Measurements from ENCODE around the gene SIPA1L3.
"Not testable (repeated sequence)": the region's sequence is repeated elsewhere in the genome, so short reads cannot be mapped to it uniquely, and the experiment has no call there.

Gene SIPA1L3

GRCh38 chr19:38216785-38217641 lies 310.0 kb downstream of the SIPA1L3 start:
- no peak for DNase-seq

- DNase-seq = no peak
Observed at GRCh38 chr19:38218204-38218603, 311.2 kb downstream of the SIPA1L3 start.

GRCh38 chr19:38219221-38219620 lies 312.2 kb downstream of the SIPA1L3 start:
- DNase-seq = no peak

DNA sequence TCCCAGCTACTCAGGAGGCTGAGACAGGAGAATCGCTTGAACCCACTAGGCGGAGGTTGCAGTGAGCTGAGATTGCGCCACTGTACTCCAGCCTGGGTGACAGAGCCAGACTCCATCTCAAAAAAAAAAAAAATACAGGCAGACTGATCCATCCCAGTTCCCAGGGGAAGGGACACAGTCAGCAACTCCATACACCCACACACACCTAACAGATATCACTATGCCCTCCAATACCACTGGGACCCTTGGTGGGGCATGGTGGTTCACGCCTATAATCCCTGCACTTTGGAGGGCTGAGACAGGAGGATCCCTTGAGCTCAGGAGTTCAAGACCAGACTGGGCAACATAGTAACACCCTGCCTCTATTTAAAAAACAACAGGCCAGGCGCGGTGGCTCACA lies 314.4 kb downstream of the SIPA1L3 start:
- DNase-seq = no peak

DNA sequence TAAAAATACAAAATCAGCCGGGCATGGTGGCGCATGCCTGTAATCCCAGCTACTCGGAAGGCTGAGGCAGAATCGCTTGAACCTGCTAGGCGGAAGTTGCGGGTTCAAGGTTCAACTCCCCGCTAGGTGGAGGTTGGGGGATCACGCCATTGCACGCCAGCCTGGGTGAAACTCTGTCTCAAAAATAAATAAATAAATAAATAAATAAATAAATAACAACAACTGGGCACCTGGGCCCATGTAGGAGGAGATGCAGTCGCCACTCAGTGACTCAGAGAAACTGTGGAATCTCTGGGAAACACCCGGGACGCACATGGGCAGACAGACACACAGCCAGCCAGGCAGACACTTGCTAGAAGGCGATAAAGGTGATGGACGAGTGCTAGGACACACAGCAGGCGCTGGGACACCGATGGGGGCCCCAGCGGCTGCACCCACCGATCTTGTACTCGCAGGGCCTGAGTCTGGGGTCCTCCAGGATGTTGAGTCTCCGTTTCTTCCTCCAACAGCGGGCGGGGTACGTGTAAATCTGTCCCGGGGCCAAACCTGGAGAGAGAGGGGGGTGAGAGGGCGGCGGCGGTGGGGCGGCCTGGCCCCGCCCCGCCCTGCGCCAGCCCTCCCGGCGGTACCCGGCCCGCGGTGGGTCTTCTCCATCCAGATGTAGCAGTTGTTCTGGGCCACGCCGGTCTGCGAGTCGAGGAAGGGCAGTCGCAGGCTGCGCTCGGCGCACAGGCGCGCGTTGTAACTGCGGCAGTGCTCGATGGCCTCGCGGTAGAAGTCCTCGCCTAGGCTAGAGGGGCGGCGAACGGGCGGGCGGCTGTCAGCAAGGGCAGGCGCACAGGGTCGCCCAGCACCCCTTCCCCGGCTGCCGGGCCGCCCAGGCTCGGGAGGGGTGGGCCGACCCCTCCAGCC lies 315.2 kb downstream of the SIPA1L3 start:
- DNase-seq = no peak

- DNase-seq = no peak
Observed at GRCh38 chr19:38223119-38223523, 316.1 kb downstream of the SIPA1L3 start.

DNA sequence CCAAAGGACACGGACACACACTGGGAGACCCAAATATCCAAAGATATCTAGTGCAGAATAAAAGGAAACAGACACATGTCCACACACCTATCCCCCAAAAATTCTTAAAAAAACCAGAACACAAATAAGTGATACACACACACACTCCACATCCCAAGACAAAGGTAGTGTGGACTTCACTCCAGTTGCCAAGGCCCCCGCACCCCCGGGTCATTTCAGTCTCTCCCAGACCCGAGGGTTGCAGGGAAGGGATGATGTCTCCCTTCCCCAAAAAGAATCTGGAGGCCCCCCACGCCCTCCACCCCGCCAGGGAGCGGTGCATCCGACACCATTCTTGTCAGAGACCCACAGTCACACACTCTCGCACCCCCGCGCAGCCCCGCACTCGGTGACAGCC lies 316.6 kb downstream of the SIPA1L3 start:
- DNase-seq = no peak

GRCh38 chr19:38224014-38224862 lies 317.2 kb downstream of the SIPA1L3 start, which contains the start of gene DPF1:
Gene DPF1 (minus strand): TSS chr19:38224222. CDS start chr19:38224142, 80 bp downstream.
- peak; percentile 74 to 81 for DNase-seq

GRCh38 chr19:38224863-38225218 lies 317.8 kb downstream of the SIPA1L3 start:
- not testable (repeated sequence) for DNase-seq

DNA sequence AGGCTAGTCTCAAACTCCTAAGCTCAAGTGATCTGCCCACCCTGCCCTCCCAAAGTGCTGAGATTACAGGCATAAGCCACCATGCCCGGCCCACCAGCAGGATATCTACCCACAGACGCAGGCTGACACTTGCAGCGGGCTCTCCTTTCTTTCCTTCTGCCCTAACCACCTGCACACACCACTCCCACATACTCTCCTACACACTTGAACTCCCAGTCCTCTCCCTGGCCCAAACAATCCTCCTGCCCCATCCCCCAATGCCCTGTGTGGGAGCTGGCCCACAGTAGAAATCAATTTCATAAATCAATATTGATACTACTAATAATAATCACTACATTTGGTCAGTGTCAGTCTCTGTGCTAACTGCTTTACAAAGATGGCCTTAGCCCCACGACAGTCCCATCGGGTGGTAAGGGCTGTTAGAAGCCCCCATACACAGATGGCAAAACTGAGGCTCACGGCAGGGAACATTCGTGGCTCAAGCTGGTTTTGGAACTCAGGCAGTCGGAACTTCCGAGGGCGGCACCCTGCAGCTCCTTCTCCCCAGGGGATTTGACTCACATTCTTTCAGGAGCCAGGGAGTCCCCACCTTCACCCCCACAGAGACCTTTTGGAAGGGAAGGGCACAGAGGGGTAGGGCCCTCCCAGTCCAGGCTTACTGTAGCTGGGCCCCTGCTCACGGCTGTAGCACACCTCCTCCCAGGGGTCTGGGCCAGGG lies 320.4 kb downstream of the SIPA1L3 start:
- DNase-seq = no peak

GRCh38 chr19:38228005-38228377 lies 321.0 kb downstream of the SIPA1L3 start:
- no peak for DNase-seq

DNA sequence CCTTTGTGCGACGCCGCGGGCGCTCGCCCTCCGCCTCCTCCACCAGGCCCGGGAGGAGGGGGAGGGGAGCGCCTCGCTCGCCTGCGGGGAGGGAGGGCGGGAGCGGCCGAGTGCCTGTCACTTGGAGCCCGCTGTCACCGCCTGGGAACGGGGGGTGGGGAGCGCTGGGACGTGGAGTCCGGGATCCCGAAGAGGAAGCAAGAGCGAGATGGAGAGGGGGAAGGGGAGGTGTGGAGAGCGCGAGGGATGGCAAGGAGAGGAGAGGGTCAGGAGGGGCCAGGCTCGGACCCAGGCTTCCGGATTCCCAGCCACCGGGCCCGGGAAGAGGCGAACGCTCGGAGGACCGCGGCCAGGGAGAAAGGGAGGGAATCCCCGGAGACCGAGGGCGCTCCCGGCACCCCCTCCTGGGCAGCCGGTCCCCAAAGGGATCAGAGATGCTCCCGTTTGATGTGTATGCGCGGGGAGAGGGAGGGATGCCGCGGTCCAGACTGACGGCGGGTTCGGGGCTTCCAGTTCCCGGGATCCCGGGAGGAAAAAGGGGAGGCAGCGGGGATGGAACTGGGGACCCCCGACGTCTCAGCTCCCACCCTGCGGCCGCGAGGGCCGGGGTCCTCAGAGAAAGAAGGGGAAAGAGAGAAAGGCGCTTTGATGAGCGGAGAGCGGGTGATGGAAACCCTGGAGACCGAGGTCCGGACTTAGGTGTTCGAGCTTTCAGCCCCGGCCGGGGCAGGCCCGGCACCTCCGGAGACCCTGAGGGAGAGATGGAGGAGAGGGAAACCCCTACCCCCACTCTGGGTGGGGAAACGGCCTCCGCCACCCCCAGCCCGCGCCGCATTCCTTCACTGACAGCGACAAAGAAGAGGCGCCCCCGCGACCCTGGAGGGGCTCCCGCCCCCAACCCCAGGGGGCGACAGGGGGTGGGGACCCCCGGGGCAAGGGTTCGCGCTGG lies 321.8 kb downstream of the SIPA1L3 start:
- DNase-seq = no peak

GRCh38 chr19:38229585-38230073 lies 322.6 kb downstream of the SIPA1L3 start:
- peak; percentile 81 to 86 for DNase-seq

- DNase-seq = not testable (repeated sequence)
Observed at GRCh38 chr19:38230506-38231133, 323.6 kb downstream of the SIPA1L3 start.

GRCh38 chr19:38231918-38232317 lies 324.9 kb downstream of the SIPA1L3 start:
- no peak for DNase-seq

GRCh38 chr19:38233740-38234251 lies 326.8 kb downstream of the SIPA1L3 start:
- DNase-seq = peak; percentile 88 to 89

DNA sequence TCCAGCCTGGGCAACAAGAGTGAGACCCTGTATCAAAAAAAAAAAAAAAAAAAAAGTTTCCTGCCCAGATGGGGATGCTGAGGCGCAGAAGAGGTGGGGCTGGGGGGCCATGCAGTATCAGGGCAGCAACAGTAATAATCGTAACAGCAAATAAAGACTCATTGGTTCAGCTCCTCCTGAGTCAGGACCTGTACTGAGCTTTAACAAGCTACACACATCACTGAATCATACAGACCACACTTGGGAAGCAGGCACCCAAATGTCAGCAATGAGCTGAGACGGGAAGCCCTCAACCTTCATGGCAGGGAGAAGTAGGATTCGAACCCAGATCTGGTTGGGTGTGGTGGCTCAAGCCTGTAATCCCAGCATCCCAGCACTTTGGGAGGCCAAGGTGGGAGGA lies 327.6 kb downstream of the SIPA1L3 start:
- DNase-seq = no peak

GRCh38 chr19:38239816-38240215 lies 332.8 kb downstream of the SIPA1L3 start:
- DNase-seq = no peak

DNA sequence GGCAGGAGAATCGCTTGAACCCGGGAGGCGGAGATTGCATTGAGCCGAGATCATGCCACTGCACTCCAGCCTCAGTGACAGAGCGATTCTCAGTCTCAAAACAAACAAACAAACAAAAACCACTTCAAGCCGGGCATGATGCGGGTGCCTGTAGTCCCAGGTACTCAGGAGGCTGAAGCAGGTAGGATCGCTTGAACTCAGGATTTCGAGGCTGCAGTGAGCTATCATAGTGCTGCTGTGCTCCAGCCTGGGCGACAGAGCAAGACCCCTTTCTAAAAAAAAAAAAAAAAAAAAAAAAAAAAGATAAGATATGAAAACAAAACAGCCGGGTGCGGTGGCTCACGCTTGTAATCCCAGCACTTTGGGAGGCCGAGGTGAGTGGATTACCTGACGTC lies 336.3 kb downstream of the SIPA1L3 start:
- no peak for DNase-seq
